ENCODE measurements around the gene RNF150.

Gene RNF150

GRCh38 chr4:141131723-141132071 is 1.6 kb downstream of the RNF150 start:
- DNase-seq (ENCODE audit: low read depth, low spot score) = no peak

DNA sequence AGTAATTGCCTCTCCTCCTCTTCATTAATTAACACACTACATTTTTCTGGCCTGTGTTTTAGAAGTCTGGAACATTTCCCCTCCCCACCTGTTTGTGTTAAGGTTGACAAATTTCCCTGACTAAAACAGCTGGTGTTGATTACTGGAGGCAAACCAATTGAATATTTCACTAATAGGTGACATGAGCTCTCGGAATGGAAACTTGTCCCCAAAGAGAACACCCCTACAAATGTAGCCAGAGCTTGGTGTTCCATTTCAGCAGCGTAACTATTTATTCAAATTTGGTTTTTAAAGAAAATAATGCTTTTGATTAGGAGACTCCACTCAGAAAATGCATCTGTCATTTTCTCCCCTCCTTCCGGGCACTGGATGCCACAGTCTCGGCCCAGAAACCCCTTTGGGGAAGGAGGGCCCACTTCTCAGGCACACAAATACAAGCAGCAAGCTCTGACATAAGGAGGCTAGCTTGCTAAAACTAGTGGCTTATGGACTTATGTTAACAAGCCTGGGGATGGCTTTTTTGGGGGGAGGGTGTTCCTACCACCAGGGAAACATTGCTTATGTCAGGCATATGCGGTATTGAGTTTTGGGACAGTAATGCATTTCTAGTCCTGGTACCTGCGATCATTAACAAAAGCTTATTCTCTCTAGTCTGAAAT is 2.2 kb downstream of the RNF150 start:
- DNase-seq (ENCODE audit: low read depth, low spot score) = no peak

GRCh38 chr4:141127884-141128283 is 5.4 kb downstream of the RNF150 start:
- no peak for DNase-seq (ENCODE audit: low read depth, low spot score)

DNA sequence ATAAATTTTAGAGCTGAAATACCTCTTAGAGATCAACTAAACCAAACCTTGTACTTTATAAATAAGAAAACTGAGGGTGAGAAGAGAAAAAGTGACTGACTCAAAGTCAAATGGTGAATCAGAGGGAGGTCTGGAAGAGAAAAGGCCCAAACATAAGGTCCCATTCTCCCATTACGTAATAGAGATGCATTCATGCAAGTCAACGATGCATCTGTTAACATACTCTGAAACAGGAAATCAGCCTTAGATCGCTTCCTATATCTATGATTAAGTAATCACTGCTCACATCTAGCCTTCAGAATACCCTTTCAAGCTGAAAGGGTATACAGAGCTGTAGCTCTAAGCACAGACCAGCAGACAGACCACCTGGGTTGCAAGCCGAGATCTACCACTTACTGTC is 6.5 kb downstream of the RNF150 start:
- DNase-seq (ENCODE audit: low read depth, low spot score) = no peak

DNA sequence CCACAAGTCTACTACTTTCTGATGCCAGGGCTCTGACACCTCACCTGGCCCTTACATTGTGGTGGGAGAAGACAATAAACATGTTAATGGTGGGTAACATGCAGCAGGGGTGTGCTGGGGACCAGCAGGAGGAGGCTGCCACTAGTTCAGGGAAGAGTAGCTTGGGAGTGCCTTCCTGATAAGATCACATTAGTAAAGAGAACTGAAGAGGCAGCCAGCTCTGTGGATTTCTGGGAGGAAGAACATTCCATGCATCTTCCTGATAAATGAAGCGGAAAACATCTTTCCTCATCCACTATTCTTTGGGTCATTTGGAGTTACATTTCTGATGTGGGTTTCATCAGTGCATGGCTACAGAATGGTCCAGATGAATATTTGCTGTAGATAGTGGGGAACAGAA is 9.0 kb downstream of the RNF150 start:
- no peak for DNase-seq (ENCODE audit: low read depth, low spot score)

- DNase-seq (ENCODE audit: low read depth, low spot score) = no peak
These were observed 11.4 kb downstream of the RNF150 start for GRCh38 chr4:141121768-141122454.

DNA sequence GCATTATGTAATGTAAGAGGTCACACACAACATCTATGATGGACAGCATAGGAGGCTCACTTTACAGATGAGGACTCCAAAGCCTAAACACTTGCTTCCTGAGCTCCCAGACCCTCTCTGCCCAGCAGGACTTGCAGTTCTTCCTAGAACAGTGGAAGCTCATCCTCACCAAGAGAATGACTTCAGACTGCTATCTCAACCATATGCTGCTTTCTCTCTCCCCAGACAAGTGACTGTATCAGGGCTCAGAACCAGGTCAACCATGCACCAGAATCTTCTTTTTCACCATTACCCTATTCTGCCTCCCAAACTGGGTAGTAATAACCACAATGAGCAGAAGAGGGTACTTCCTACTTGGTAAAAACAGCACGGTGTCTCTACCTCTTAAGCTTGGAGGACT is 12.2 kb downstream of the RNF150 start:
- DNase-seq (ENCODE audit: low read depth, low spot score) = no peak

DNA sequence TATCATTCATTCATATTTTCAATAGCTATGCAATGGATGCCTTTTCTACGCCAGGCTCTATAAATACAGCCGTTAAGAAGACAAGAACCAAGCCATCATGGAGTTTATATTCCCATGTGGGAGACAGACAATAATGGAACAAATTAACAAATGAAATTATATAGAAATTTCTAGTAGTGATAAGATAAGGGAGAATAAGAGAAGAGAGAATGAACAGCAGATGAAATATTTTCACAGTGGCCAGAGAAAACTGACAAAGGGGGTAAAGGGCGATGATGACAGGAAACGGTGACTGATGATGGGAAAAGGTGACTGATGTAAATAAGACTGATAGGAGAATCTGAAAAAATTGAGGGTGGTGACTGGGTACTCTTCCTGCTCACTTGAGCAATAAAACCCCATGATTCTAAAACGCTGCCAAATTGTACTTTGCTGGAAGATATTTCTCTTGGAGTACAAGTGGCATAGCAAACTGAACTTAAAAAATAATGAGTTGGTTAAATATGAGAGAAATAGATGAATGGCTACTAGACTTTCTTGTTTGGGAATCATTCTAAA is 13.2 kb downstream of the RNF150 start:
- no peak for DNase-seq (ENCODE audit: low read depth, low spot score)

DNA sequence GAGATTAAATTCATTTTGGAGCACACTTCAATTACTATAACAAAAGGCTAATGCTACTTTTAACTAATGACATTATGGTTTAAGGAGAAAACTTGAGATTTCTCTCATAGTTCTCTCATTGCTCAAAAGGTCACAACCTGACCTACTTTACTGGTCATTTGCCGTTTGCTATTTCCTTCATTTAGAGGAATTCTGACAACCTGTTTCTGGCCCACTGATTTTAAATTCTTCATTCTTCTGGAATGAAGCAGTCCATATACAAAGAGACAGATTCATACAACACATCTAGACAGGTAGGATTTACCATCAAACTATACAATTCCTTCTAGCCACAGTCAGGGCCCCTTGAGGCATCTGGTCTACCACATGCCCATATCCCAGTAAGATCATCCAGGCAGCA is 14.2 kb downstream of the RNF150 start:
- no peak for DNase-seq (ENCODE audit: low read depth, low spot score)

DNA sequence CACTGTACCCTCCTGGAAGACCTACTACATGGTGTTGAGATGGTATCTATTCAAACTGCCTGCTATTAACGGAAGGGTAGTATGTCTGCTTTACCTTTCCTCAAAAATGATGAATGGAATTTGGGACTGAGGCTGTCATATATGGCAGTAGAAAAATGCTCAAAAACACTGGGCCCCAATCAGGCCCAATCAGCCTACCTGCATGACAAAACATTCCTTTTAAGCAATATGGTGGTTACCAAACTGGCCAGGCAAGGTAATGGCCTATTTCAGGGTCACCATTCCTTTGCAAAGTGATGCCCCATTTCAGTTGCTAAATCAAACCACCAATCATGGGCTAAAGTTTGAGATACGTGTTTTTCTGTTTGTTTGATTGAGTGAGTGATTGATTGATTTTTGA is 14.9 kb downstream of the RNF150 start:
- no peak for DNase-seq (ENCODE audit: low read depth, low spot score)

DNA sequence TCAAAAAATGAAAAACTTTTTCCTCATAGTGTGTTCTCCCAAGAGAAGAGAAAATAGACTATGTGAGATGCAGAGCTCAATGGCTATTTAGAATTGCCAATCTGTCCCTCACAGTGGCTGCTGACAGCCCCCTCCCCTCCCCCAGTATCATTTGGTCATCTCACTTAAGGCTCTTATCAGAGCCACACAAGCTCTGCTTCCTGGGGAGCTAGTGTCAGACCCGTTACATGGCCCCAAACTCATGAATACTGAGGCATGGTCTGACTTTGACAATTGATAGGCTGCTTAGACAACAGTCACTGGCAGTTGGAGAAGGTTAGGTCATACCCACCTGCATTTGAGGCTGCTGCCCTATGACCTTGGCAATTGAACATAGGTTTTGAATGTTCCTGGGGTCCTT is 15.3 kb downstream of the RNF150 start:
- no peak for DNase-seq (ENCODE audit: low read depth, low spot score)

GRCh38 chr4:141109983-141110382 is 23.3 kb downstream of the RNF150 start:
- no peak for DNase-seq (ENCODE audit: low read depth, low spot score)

- no peak for DNase-seq (ENCODE audit: low read depth, low spot score)
These were observed 25.3 kb downstream of the RNF150 start for GRCh38 chr4:141107927-141108326.

DNA sequence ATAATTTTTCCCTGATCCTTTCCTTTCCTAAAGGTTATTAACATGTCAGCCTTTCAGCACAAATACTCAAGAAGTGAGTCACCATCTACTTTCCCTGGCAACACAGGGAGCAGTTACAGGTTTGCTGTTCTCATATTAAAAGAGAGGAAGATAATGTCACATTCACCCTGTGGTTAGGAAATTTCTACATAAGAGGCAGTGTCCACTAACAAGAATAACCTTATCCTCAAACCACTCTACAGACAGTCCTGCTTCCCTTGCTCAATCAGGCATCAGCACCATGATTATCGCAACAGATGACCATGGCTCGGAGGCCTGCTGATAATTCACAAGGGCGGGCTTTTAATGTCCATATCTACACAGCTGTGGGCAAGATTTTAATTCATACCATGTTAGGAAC is 30.9 kb downstream of the RNF150 start:
- no peak for DNase-seq (ENCODE audit: low read depth, low spot score)

DNA sequence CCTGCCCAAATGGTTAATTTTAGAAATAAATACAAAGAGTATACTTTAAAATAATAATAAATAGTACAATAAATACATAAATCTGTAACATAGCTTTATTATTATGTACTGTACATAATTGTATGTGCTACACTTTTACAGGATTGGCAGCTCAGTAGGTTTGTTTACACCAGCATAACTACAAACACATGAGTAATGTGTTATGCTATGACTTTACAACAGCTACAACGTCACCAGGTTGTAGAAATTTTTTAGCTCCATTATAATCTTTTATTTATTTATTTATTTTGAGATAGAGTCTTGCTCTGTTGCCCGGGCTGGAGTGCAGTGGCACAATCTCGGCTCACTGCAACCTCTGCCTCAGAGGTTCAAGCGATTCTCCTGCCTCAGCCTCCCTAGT is 31.8 kb downstream of the RNF150 start:
- no peak for DNase-seq (ENCODE audit: low read depth, low spot score)

DNA sequence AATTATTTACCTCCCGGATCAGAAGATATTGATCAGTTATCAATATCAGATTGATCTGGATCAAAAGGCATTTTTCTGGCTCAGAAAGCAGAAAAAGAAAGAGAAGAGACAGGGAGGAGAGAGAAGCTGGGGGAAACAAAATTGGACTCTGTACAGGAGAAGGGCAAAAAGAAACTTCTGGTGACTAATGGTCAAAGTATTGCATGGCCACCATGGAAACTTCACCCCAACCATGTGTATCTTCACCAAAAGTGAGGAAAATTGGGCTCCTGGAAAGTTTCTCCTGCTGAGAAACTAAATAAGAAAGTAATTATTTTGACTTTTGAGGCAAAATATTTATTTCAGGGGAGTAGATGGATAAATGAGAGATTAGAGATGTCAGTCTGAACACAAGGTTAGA is 33.9 kb downstream of the RNF150 start:
- DNase-seq (ENCODE audit: low read depth, low spot score) = no peak

DNA sequence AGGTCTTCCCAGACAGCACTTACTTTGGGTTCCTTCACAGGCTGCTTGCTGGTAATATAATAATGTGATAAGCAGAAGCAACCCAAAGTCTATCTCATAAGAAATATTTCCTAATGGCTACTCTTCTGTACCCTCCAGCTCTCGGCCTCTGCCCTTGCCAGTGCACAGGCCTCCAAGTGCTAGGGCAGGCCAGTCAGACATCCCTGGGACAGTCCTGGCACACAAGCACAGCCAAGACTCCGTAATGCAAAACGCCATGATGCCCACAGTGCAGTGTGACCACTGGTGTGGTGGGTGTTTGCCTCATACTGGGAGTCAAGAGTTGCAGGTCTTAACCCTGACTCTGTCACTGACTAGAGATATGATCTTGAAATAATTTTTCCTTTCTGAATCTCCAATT is 35.1 kb downstream of the RNF150 start:
- no peak for DNase-seq (ENCODE audit: low read depth, low spot score)

DNA sequence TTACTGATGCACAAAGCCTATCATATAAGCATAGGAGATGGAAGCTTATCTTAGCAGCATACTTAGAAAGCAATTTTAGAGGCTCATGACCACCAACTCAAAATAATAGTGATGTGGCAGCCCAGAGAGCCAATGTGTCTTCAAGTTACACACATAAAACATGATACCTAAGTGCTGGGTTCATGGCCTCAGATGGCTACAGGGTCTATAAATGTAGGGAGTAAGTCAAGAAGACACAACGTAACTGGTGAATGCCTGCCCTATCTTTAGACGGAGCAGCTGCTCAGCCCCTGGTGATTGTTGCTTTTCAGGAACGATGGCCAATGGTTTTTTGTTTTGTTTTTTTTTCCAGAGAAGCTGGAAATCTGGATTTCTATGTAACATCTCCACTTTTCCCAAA is 42.8 kb downstream of the RNF150 start:
- DNase-seq (ENCODE audit: low read depth, low spot score) = no peak

- DNase-seq (ENCODE audit: low read depth, low spot score) = no peak
These were observed 51.3 kb downstream of the RNF150 start for GRCh38 chr4:141081921-141082395.

GRCh38 chr4:141080668-141081067 is 52.6 kb downstream of the RNF150 start:
- no peak for DNase-seq (ENCODE audit: low read depth, low spot score)

GRCh38 chr4:141079393-141079930 is 53.8 kb downstream of the RNF150 start:
- no peak for DNase-seq (ENCODE audit: low read depth, low spot score)

DNA sequence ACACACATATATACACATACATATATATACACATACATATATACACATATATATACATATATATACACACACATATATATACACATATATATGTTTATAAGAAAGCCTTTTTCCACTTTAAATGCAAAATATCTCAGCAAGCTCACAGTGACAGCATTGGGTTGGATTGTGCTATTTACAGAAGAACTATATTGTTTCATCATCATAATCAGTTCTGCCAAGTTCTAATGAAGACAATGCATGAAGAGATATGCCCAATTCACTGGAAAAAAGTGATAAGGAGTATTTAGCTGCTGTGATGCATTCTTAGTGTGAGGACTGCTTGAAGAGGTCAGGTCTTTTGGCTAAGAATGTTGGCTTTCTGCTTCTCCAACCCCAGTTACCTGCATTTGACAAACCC is 54.4 kb downstream of the RNF150 start:
- no peak for DNase-seq (ENCODE audit: low read depth, low spot score)

GRCh38 chr4:141077611-141078225 is 55.6 kb downstream of the RNF150 start:
- no peak for DNase-seq (ENCODE audit: low read depth, low spot score)
